ENCODE results near the gene TBC1D16.

Gene TBC1D16

GRCh38 chr17:79925242-79925957 is 110.3 kb downstream of the TBC1D16 start:
- H3K27ac ChIP-seq, result peak overlapping the region; percentile 67
- TF ChIP-seq ZFX (IDR thresholded peaks at IDR 0.05), result no peak
- TF ChIP-seq CTCF (conservative IDR thresholded peaks at IDR 0.05), result no peak

GRCh38 chr17:79924639-79924976 is 111.1 kb downstream of the TBC1D16 start:
- no peak for TF ChIP-seq ZFX (IDR thresholded peaks at IDR 0.05)
- peak; percentile 40 for TF ChIP-seq CTCF (conservative IDR thresholded peaks at IDR 0.05)
- peak overlapping the region; percentile 67 for H3K27ac ChIP-seq

- no peak for TF ChIP-seq ZFX (IDR thresholded peaks at IDR 0.05)
- TF ChIP-seq CTCF (conservative IDR thresholded peaks at IDR 0.05), result peak; percentile 60; the same call in 1 of the 2 replicates
- H3K27ac ChIP-seq, result peak overlapping the region; percentile 67; the same call in 1 of the 2 replicates
These were observed 111.6 kb downstream of the TBC1D16 start for GRCh38 chr17:79923974-79924638.

- H3K27ac ChIP-seq, result no peak overlapping the region
- no peak for TF ChIP-seq CTCF (conservative IDR thresholded peaks at IDR 0.05)
- TF ChIP-seq ZFX (IDR thresholded peaks at IDR 0.05), result no peak
These were observed 112.9 kb downstream of the TBC1D16 start for GRCh38 chr17:79922798-79923197.

GRCh38 chr17:79922116-79922601 is 113.5 kb downstream of the TBC1D16 start:
- no peak overlapping the region for H3K27ac ChIP-seq
- TF ChIP-seq CTCF (conservative IDR thresholded peaks at IDR 0.05), result no peak
- TF ChIP-seq ZFX (IDR thresholded peaks at IDR 0.05), result no peak

- TF ChIP-seq CTCF (conservative IDR thresholded peaks at IDR 0.05), result no peak
- no peak for TF ChIP-seq ZFX (IDR thresholded peaks at IDR 0.05)
These were observed 114.1 kb downstream of the TBC1D16 start for GRCh38 chr17:79921411-79922115.

More at GRCh38 chr17:79921411-79922115, 114.1 kb downstream of the TBC1D16 start:
- no peak overlapping the region for H3K27ac ChIP-seq

All from C4-2B (cell line).